DMS53 treated with DMSO at 0.1 percent for 48 hours (cell line): ENCODE measurements around the gene PPA2.
"Not testable (repeated sequence)": the region's sequence is repeated elsewhere in the genome, so short reads cannot be mapped to it uniquely, and the experiment has no call there.

Experiments
- DNase-seq: peaks from one replicate; lab custom pipeline; 2025; ENCODE audit not compliant: unreplicated experiment; lab: John Stamatoyannopoulos, UW

The PPA2 gene

DNA sequence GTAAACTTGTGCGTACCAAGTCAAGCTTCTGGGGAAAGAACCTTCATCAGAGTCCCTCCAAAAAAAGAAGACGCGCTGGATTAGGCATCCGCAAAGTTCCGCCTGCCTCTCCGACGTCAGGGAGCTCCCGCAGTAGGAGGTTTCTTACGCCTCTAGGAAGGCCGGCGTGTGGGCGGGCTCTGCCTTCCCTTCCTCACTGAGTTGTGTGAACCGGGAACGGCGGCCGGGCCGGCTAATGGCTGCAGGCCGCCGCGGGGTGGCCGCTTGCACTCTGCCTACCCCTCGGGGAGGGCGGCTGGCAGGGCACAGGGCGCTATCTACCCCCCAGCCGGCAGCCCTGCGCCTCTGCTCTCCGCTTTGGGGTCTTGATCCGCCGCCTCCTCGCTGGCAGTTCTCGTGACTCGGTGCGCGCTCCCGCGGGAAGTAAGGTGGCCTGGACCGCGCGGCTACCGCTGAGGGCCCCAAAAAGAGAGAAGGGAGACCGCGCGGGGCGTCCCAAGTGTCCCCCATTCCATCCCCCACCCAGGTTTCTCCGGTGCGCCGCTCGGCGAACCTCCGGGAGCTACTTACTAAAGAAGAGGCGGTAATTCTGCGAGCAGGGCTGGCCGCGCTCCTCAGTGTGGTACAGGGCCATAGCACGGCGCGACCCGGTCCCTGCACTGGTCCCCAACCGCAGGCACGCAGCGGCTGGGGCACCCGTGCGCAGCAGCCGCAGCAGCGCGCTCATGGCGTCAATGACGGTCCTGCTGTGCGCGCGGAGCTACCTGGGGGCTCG, at the start of gene PPA2:
Gene PPA2 (minus strand): TSS at position 739 of the 775 bp plus-strand sequence. CDS start 12 bp downstream, at position 727.
- peak; percentile 66 for DNase-seq

DNA sequence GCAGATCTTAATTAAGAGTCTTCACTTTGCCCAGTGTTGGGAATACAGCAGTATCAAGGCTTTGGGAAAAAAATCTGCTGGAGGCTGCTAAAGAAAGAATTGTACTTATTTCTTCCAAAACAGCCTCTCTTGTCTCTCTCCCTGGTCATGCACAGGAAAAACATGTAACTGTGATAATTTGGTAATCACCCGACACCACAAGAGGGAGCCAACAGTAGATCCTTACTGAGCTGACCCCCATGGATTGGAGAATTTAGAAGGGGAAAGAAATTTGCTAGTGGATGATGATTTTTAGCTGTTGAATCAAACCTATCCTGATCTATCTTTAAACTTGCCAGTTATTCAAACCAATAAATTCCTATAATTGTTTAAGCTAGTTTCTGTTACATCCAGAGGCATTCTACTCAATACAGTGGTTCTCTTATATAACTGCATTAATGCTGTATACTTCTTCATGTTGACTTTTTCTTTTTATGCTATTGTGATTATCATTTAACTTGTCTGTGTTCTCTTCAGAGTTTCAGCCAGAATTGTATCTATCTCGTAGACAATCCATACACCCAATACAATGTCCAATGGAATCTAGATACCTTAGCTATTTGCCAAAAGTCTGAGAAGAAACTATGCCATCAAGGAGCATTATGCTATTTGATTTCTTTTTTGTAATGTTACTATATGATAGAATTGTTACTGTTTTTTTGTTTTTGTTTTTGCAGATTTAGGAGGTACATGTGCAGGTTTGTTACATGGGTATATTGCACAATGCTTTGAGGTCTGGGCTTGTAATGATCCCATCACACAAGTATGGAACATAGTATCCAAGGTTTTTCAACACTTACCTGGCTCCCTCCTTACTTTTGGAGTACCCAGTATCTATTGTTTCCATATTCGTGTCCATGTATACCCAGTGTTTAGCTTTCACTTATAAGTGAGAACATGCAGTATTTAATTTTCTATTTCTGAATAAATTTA, 47.2 kb upstream of the PPA2 start:
- DNase-seq, result peak; percentile 30

GRCh38 chr4:105510245-105510644, 36.4 kb upstream of the PPA2 start:
- no peak for DNase-seq

GRCh38 chr4:105509714-105510113, 35.9 kb upstream of the PPA2 start:
- no peak for DNase-seq

GRCh38 chr4:105509291-105509690, 35.4 kb upstream of the PPA2 start:
- no peak for DNase-seq

DNA sequence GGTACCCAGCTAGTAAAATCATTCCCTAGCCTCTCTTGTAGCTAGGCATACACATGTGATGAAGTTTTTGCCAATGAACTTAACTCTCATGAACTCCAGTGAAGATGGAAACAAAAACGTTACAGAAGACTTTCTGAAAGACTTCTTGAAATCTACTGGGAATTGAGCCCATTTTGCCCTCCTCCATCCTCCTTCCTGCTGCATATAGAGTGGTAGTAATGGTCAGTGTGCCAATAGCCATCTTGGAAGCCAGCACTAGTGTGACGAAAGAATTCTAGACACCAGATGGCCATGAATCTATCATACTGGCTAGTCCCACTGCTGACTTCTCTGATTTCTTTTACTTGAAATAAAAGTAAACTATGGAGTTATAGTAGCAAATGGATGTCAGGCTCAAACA, 30.9 kb upstream of the PPA2 start:
- DNase-seq, result no peak

DNA sequence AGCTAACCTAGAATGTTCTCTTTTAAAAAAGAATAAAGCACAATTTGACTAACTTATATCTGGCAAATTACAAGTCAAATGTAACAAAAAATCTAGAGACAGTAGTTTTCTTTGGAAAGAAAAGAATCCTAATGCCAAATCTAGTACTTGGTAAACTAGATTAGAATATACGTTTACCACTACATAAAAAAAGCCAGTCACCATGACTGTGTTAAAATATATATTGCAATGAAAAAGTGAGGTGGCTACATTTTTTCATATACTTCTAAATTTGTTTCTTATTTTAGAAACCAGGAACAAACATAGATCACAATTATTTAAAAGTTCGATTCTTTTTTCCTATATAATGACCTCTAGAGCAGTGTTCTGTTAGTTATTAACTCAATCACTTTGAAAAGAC, 29.6 kb upstream of the PPA2 start:
- no peak for DNase-seq

DNA sequence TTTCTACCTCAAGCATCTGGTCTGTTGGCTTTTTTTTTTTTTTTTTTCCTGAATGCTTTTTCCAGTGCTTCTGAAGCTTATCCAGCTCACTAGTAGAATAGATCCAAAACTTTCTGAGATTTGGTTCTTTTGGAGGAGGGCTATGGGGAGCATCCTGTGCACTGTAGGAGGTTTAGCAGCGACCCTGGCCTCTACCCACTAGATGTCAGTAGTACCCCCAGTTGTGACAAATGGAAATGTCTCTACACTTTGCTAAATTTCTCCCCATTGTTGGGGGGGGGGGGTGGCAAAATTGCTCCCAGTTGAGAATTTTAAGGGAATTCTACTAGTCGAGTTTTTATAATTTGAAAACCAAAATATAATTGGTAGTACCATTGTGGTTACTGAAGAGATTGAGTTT, 23.0 kb upstream of the PPA2 start:
- no peak for DNase-seq

GRCh38 chr4:105495667-105496066, 21.8 kb upstream of the PPA2 start:
- no peak for DNase-seq

DNA sequence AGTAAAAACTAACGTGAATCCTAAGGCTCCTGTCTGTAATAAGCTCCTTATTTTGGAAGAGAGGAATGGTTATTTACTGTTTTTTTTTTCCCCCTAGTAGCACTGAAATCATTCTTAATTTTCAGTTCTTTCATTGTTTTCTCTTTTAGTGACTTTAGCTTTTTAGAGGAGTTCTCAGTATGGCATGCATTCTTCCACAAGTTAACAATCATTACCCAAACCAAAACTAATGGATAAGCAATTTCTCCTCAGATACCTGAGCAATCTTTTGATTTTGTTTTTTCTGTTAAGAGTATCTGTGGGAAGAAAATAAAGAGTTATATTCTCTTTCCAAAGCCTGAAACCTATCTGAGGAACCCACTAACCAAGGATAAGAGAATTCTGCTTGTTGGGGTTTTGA, 16.7 kb upstream of the PPA2 start:
- no peak for DNase-seq

DNA sequence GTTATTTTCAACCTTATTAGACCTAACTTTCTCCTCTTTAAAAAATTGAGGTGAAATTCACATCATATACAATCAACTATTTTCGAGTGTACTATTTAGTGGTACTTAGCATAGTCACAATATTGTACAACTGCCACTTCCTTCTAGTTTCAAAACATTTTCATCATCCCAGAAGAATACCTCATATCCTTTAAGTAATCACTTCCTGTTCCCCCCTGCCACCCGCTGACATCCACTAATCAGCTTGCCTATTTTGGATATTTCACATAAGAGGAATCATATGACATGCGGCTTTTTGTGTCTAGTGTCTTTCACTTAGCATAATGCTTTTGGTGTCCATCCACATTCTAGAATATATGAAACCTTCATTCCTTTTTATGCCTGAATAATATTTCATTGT, 10.0 kb upstream of the PPA2 start:
- DNase-seq, result no peak

DNA sequence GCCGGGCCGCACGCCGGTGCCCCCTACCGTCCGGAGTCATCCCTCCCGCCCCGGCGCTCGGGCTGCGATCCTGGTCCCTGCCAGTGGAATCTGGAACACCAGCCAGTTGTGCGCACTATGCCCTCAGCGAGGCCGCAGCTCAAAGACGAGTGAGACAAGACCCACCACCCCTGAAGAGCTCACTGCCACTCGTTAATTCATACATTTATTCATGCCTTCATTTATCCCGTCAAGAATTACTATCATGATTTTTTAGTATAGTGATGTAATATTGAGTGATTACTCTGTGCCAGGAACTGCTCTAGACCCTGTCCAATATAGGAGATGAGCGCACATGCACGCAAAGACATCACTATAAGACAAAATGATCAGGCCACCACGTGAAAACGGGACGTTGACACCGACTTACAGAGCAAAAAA, 247 bp upstream of the PPA2 start:
- DNase-seq, result peak; percentile 55

DNA sequence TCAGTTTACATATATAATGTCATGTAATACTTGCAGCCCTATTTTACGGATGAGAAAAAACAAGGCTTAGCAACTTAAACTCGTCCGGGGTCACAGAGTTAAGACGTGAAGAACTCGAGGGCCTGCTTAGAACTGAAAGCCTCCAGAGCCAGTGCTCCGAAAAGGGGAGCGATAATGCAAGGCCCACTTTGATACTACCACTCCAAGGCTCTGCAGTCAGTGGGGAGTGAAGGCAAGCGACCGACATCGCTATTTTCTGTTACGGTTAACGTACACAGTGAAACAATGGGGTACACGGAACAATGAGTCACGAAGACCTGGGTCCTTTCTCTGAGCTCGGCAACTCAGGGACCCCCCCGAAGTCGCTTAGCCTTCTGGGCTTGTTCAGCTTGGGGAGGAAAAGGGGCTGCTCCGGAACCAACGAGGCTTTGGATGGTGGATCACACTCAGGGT, 965 bp downstream of the PPA2 start:
- no peak for DNase-seq

GRCh38 chr4:105471566-105472176, 2.2 kb downstream of the PPA2 start:
- peak; percentile 45 for DNase-seq

GRCh38 chr4:105470766-105471165, 3.1 kb downstream of the PPA2 start:
- DNase-seq, result no peak

- no peak for DNase-seq
Measured at GRCh38 chr4:105469736-105470135, 4.1 kb downstream of the PPA2 start.

DNA sequence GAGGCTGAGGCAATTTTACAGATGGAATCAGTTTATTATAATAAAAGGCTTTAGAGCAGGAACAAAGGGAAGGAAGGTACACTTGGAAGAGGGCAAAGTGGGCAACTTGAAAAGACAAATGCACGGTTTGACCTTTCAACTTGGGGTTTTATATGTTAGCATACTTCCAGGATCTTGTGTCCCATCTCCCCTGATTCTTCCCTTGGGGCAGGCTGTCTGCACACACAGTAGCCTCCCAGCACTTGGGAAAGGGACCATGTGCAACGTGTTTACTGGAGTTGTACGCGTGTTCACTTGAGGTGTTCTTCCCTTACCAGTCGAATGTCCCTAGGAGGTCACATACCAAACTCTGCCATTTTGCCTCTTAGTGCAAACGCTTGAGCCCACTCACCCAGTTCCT, 7.3 kb downstream of the PPA2 start:
- DNase-seq, result no peak

GRCh38 chr4:105464563-105464962, 9.3 kb downstream of the PPA2 start:
- DNase-seq, result not testable (repeated sequence)

DNA sequence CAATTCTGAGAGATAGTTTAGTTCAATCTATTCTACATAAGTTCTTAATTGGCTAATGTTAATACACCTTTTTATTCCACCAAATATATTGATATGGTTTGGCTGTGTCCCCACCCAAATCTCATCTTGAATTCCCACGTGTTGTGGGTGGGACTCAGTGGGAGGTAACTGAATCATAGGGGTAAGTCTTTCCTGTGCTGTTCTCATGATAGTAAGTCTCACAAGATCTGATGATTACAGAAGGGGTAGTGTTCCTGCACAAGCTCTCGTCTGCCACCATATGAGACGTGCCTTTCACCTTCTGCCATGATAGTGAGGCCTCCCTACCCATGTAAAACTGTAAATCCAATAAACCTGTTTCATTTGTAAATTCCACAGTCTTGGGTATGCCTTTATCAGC, 11.3 kb downstream of the PPA2 start:
- no peak for DNase-seq

DNA sequence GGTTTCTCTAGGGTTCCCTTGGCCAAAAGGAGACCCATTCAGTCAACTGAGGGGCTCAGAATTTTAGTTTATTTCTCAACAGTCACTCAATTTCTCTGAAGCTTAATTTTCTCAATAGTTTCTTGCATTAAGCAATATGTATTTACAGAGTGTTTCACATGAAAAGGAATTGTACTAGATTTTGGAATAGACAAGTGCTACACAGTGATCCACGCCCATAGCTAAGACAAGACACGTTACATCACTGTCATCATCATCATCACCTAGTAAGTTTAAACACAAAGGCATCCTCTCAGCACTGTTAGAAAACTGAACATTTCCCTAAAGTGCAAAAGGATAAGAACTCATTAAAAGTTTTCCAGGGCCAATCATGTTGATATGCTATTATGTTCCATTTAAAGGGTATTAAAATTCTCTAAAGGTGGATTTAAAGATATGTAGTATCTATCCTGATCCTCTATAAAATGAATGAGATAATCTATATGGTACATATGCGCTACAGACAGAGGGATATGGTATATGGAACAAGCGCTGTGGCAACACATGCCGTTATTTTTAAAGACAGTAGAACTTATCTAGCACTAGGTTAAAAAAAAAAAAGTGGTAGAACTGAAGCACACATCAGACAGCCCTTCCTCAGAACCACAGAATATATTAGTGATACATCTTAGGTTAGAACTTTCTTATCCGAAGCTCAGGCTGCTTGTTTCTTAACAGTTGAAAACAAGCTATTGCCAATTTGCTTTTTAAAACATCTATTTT, 12.1 kb downstream of the PPA2 start:
- no peak for DNase-seq

- no peak for DNase-seq
Measured at GRCh38 chr4:105461221-105461620, 12.6 kb downstream of the PPA2 start.
